Chondrocyte (in vitro differentiated cells): ENCODE measurements around the gene AP3S2. TPM values are rescaled to one million over a fixed set of nuclear protein-coding genes. Genes with fewer than 3 reads are reported as not detected.

ENCODE experiments used
- DNase-seq: peaks from one replicate; pipeline ENCODE4 v3.0.0; 2021; ENCODE audit warnings: mixed read lengths, low spot score
- H3K27ac Mint-ChIP-seq: one replicate; pipeline ENCODE4 v1.8.0; 2021; ENCODE audit warnings: mild to moderate bottlenecking, moderate library complexity, mixed read lengths; ENCODE audit not compliant: unreplicated experiment
- H3K27me3 Mint-ChIP-seq: 2 replicates; pipeline ENCODE4 v1.8.0; 2021; ENCODE audit warnings: low read depth, mixed read lengths
- H3K36me3 Mint-ChIP-seq: 2 replicates; pipeline ENCODE4 v1.8.0; 2021; ENCODE audit warnings: low read depth, mixed read lengths
- H3K4me1 Mint-ChIP-seq: 2 replicates; pipeline ENCODE4 v1.8.0; 2021; ENCODE audit warnings: low read depth, mild to moderate bottlenecking, mixed read lengths
- H3K4me3 Mint-ChIP-seq: one replicate; pipeline ENCODE4 v1.8.0; 2021; ENCODE audit warnings: mild to moderate bottlenecking, moderate library complexity, mixed read lengths; ENCODE audit not compliant: unreplicated experiment
- H3K9me3 Mint-ChIP-seq: 2 replicates; pipeline ENCODE4 v1.8.0; 2021; ENCODE audit warnings: low read depth, mixed read lengths
- total RNA-seq: library from RNA; stranded (reverse); gene quantifications from 3 replicates; pipeline ENCODE4 v1.2.1, GENCODE V29; 2021
- TF ChIP-seq, protein P1 (sequence below): fragments of 200-600 bp; sonication (generic); IDR thresholded peaks from 2 replicates; pipeline ENCODE4 v1.5.0; 2021; ENCODE audit warnings: antibody characterized with exemption, mild to moderate bottlenecking, moderate library complexity

Gene AP3S2
- total RNA-seq, 1 donor from 2014 or later = 24.4 TPM

DNA sequence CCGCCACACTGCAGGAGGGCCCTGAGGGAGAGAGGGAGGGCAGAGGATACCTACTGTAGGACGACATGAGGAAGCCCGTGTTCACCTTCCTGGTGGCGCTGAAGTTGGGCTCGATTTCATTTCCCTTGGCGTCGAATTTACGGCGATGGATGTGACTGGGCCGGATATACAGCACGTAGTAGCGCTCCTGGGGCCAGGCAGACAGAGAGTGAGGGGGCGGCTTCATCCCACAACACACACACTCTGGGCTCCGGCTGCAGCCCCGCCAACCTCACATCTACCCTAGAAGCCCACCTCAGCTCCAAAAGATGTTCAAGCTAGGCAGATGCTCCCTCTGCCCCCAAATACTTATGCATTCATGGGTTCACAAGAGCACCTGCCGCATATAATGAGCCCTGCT is 14.4 kb upstream of the AP3S2 start:
- Mint-ChIP-seq H3K27ac (no peak overlapping the region), H3K9me3 (no peaks in the 10 kb centered on the region), H3K27me3 (no peaks in the 10 kb centered on the region), H3K4me3 (no peak overlapping the region), H3K36me3 (peaks cover 11% of the 10 kb centered on the region), H3K4me1 (peaks cover 14% of the 10 kb centered on the region)
- TF ChIP-seq, protein P1, sequence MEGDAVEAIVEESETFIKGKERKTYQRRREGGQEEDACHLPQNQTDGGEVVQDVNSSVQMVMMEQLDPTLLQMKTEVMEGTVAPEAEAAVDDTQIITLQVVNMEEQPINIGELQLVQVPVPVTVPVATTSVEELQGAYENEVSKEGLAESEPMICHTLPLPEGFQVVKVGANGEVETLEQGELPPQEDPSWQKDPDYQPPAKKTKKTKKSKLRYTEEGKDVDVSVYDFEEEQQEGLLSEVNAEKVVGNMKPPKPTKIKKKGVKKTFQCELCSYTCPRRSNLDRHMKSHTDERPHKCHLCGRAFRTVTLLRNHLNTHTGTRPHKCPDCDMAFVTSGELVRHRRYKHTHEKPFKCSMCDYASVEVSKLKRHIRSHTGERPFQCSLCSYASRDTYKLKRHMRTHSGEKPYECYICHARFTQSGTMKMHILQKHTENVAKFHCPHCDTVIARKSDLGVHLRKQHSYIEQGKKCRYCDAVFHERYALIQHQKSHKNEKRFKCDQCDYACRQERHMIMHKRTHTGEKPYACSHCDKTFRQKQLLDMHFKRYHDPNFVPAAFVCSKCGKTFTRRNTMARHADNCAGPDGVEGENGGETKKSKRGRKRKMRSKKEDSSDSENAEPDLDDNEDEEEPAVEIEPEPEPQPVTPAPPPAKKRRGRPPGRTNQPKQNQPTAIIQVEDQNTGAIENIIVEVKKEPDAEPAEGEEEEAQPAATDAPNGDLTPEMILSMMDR = no peak
- no peak for DNase-seq

DNA sequence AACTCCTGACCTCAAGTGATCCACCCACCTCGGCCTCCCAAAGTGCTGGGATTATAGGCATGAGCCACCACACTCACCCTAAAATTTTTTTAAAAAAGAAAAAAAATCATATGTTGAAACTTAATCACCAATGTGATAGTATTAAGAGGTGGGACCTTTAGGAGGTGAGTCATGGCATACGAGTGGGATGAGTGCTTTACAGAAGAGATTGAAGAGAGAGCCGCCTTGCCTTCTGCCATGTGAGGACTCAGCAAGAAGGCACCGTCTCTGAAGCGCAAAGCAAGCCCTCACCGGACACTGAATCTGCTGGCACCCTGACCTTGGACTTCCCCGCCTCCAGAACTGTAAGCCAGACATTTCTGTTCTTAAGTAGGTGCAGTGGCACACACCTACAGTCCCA is 13.5 kb upstream of the AP3S2 start:
- H3K27me3 Mint-ChIP-seq = no peaks in the 10 kb centered on the region
- H3K4me3 Mint-ChIP-seq = no peak overlapping the region
- H3K9me3 Mint-ChIP-seq = no peaks in the 10 kb centered on the region
- DNase-seq = no peak
- no peak overlapping the region for H3K27ac Mint-ChIP-seq
- peaks cover 18% of the 10 kb centered on the region for H3K36me3 Mint-ChIP-seq
- TF ChIP-seq, protein P1 = no peak
- H3K4me1 Mint-ChIP-seq = peaks cover 9% of the 10 kb centered on the region

DNA sequence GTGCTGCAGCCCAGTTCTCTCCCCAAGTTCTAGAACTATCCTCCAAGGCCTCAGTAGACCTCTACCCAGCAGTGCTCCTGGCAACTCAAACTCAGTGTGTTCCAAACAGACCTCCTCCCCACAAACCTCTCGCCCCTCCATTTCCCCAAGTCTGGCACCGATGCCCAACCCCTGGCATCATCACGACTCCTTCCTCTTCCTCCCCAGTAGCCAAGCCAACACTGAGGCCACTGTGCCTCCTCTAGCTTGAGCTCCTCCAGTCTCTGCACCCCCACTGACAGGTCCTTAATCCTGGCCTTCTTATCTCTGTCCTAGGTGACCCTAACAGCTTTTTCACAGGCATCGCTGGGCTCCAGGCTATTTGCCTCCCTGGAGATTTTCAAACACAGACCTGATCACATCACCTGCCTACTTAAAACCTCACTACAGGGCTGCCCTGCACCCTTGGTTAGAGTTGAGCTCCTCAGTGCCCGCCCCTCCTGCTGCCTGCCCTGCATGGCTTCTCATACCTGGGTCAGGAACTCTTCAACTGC is 12.1 kb upstream of the AP3S2 start:
- H3K27ac Mint-ChIP-seq = no peak overlapping the region

DNA sequence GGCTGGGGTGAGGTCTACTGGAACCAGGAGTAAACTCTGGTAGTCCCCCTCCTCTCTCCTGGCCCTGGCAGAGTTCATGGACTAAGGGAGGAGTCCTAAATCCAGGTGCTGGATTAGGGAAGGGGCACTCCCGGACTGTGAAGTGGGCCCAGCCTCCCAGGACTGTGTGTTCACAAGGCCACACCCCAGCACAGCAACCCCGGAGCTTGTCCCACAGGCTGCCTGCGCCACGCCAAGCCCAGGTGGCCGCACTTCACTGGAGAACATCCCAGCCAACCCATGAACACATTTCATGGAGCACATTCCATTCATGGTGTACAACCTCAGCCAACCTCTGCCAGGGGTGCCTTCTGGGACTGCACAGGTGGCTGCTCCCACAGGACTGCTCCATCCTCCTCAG is 10.7 kb upstream of the AP3S2 start:
- H3K9me3 Mint-ChIP-seq = no peaks in the 10 kb centered on the region
- no peaks in the 10 kb centered on the region for H3K4me1 Mint-ChIP-seq
- no peaks in the 10 kb centered on the region for H3K27me3 Mint-ChIP-seq

More for the DNA sequence above, 12.1 kb upstream of the AP3S2 start:
- TF ChIP-seq, protein P1 = no peak
- Mint-ChIP-seq H3K4me3 (no peak overlapping the region), H3K9me3 (no peaks in the 10 kb centered on the region), H3K36me3 (peaks cover 24% of the 10 kb centered on the region), H3K27me3 (no peaks in the 10 kb centered on the region), H3K4me1 (no peaks in the 10 kb centered on the region)
- no peak for DNase-seq

DNA sequence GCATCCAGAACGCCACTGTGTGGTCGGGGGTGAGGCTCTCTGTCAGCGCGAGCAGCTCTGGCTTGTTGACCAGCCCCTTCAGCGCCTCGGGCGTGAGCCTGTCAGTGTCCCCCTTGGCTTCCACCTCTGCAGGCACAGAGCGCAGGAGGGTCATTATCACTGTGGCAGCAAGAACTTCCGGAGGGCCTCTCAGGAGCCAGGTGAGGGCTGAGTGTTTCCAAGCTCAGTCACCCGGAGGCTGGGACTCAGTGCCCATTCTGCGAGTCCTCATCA is 10.0 kb upstream of the AP3S2 start:
- Mint-ChIP-seq H3K27ac (no peak overlapping the region), H3K4me1 (no peaks in the 10 kb centered on the region), H3K36me3 (peaks cover 23% of the 10 kb centered on the region), H3K27me3 (no peaks in the 10 kb centered on the region), H3K4me3 (no peak overlapping the region), H3K9me3 (no peaks in the 10 kb centered on the region)
- TF ChIP-seq, protein P1 = no peak
- no peak for DNase-seq

More for the DNA sequence above, 10.7 kb upstream of the AP3S2 start:
- Mint-ChIP-seq H3K4me3 (no peak overlapping the region), H3K27ac (no peak overlapping the region), H3K36me3 (peaks cover 23% of the 10 kb centered on the region)
- TF ChIP-seq, protein P1 = no peak
- DNase-seq = no peak
